PC-3 (cell line): Measurements from ENCODE around the gene OR3A1. TPM values are rescaled to one million over a fixed set of nuclear protein-coding genes. Genes with fewer than 3 reads are reported as not detected.
A peak's percentile ranks its signal among the peaks of the same experiment; 100 is the strongest.
"Not testable (repeated sequence)": the region's sequence is repeated elsewhere in the genome, so short reads cannot be mapped to it uniquely, and the experiment has no call there.

ENCODE experiments used
- ATAC-seq: fragments of 200-7000 bp; cut with Tn5 transposase; 2 replicates; pipeline ENCODE4 v1.9.1; 2020; ENCODE audit warnings: mild to moderate bottlenecking, moderate library complexity
- Bru-seq: library from RNA; stranded (reverse); fragments of 400-500 nt; gene quantifications from one replicate; lab custom pipeline; 2021; lab: Mats Ljungman, UMichigan
- BruChase-seq, 2 experiments: library from RNA; stranded (reverse); fragments of 400-500 nt; gene quantifications; one replicate each; lab custom pipeline; 2021; lab: Mats Ljungman, UMichigan
- BruUV-seq: library from RNA; stranded (reverse); fragments of 400-500 nt; replicated peaks from 2 replicates; lab custom pipeline; 2021; lab: Mats Ljungman, UMichigan
- CTCF ChIA-PET: fragments of 300-600 bp; sonication (Branson Sonifier 250); formaldehyde crosslinking; loops from one replicate; lab custom pipeline; 2022; ENCODE audit warnings: antibody characterized with exemption; lab: Charles Lee
- POLR2A ChIA-PET: fragments of 300-600 bp; sonication (Branson Sonifier 250); formaldehyde crosslinking; loops from one replicate; lab custom pipeline; 2022; ENCODE audit warnings: antibody characterized with exemption; ENCODE audit not compliant: unreplicated experiment; lab: Charles Lee
- DNase-seq: peaks from one replicate; pipeline ENCODE4 v3.0.0-alpha.2; 2015
- H2AFZ ChIP-seq: fragments of 300-600 bp; sonication (generic); 2 replicates; pipeline ENCODE4 v1.6.0; 2016; ENCODE audit warnings: antibody characterized with exemption, low read length
- H3F3A ChIP-seq: fragments of 300-600 bp; sonication (generic); one replicate; pipeline ENCODE4 v1.6.0; 2017; ENCODE audit warnings: antibody characterized with exemption, low read length, control low read depth, mild to moderate bottlenecking; ENCODE audit not compliant: unreplicated experiment
- H3K27ac ChIP-seq: fragments of 300-600 bp; sonication (generic); 2 replicates; pipeline ENCODE4 v1.5.1; 2016; ENCODE audit warnings: mild to moderate bottlenecking, low read length
- H3K27me3 ChIP-seq: fragments of 300-600 bp; sonication (generic); 2 replicates; pipeline ENCODE4 v1.6.1; 2016; ENCODE audit warnings: low read length, mixed read lengths
- H3K36me3 ChIP-seq: fragments of 300-600 bp; sonication (generic); 2 replicates; pipeline ENCODE4 v1.6.1; 2016; ENCODE audit warnings: low read depth, mixed run types, low read length, mixed read lengths
- H3K4me1 ChIP-seq: fragments of 300-600 bp; sonication (generic); 2 replicates; pipeline ENCODE4 v1.5.1; 2016; ENCODE audit warnings: low read length; ENCODE audit not compliant: insufficient read depth
- H3K4me2 ChIP-seq: fragments of 300-600 bp; sonication (generic); 2 replicates; pipeline ENCODE4 v1.6.0; 2016; ENCODE audit warnings: low read length
- H3K4me3 ChIP-seq: fragments of 300-600 bp; sonication (generic); 2 replicates; pipeline ENCODE4 v1.5.1; 2016; ENCODE audit warnings: mild to moderate bottlenecking, low read length, mixed read lengths
- H3K79me2 ChIP-seq: fragments of 300-600 bp; sonication (generic); 2 replicates; pipeline ENCODE4 v1.6.1; 2017; ENCODE audit warnings: low read length, mixed read lengths
- H3K9ac ChIP-seq: fragments of 300-600 bp; sonication (generic); 2 replicates; pipeline ENCODE4 v1.6.0; 2016; ENCODE audit warnings: mild to moderate bottlenecking, low read length
- H3K9me2 ChIP-seq: fragments of 300-600 bp; sonication (generic); replicated peaks from 2 replicates; pipeline ENCODE4 v1.6.1; 2016; ENCODE audit warnings: mixed run types, low read length, mixed read lengths
- H3K9me3 ChIP-seq: fragments of 300-600 bp; sonication (generic); 2 replicates; pipeline ENCODE4 v1.6.1; 2016; ENCODE audit warnings: low read length, mixed read lengths
- H4K20me1 ChIP-seq: fragments of 300-600 bp; sonication (generic); 2 replicates; pipeline ENCODE4 v1.6.1; 2016; ENCODE audit warnings: low read length, mixed read lengths
- EZH2 ChIP-seq: fragments of 300-600 bp; sonication (generic); IDR thresholded peaks from one replicate; pipeline ENCODE4 v1.6.1; 2017; ENCODE audit warnings: antibody characterized with exemption, mild to moderate bottlenecking, low read length; ENCODE audit not compliant: unreplicated experiment
- EZH2phosphoT487 ChIP-seq: fragments of 300-600 bp; sonication (generic); IDR thresholded peaks from 2 replicates; pipeline ENCODE4 v1.6.1; 2018; ENCODE audit warnings: mild to moderate bottlenecking, antibody characterized with exemption, low read length, borderline replicate concordance
- intact Hi-C: fragments of 100-400 bp; cut with micrococcal nuclease; formaldehyde crosslinking; loops from 2 replicates; pipeline ENCODE4 v1.9.0; 2023
- long read RNA-seq: library from polyadenylated mRNA; unstranded; transcript quantifications from one replicate; pipeline ENCODE4 v2.0.0, GENCODE V29; 2021; ENCODE audit not compliant: unreplicated experiment
- total RNA-seq: library from RNA; depleted of rRNA; stranded (reverse); fragments of >200 nt; gene quantifications from 2 replicates; pipeline ENCODE4 v1.2.3, GENCODE V29; 2014; rRNA removed
- TF ChIP-seq, protein P1 (sequence below): fragments of 300-600 bp; sonication (generic); conservative IDR thresholded peaks from 2 replicates; pipeline ENCODE4 v1.5.1; 2017; ENCODE audit warnings: antibody characterized with exemption, low read depth, mild to moderate bottlenecking, low read length

Gene OR3A1, protein sequence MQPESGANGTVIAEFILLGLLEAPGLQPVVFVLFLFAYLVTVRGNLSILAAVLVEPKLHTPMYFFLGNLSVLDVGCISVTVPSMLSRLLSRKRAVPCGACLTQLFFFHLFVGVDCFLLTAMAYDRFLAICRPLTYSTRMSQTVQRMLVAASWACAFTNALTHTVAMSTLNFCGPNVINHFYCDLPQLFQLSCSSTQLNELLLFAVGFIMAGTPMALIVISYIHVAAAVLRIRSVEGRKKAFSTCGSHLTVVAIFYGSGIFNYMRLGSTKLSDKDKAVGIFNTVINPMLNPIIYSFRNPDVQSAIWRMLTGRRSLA
- total RNA-seq (not detected in 2 replicates), Bru-seq, nascent RNA (not detected), BruChase-seq, experiment 1, labeled RNA remaining after a 6-hour chase (not detected), BruChase-seq, experiment 2, labeled RNA remaining after a 2-hour chase (not detected)
- long read RNA-seq, result 0 reads

DNA sequence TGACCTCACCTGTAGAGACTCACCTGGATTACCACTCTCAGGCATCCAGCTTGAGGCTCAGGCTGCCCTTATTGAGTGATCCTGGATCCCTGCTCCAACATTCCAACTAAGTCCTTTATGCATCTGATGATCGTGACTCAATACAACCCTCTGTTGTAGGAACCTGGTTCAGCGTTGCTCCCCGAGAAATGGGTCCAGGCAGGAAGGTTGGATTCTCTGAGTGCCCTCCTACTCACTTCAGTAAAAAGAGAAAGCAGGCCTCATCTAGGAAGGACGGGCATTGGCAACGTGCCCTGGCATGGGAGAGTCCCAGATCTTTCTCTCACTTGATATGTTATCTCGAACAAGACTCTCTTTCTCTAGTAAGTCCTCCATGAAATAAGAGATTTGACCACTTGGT is at the start of gene OR3A1:
Gene OR3A1 (minus strand): TSS at position 101 of the 400 bp plus-strand sequence. CDS start 5,778 bp downstream, outside the sequence.
- ChIA-PET CTCF (no interaction called here), POLR2A (no interaction called here)
- H3F3A ChIP-seq, result no peaks in the 10 kb centered on the region
- H3K27ac ChIP-seq, result no peak within 1 kb of the TSS
- DNase-seq (no peak), ATAC-seq (no peak)
- no peaks in the 10 kb centered on the region for H3K79me2 ChIP-seq
- no peak within 1 kb of the TSS for H2AFZ ChIP-seq
- no peak within 1 kb of the TSS for H3K4me2 ChIP-seq
- intact Hi-C loops, result no loop called here
- no peaks in the 10 kb centered on the region for H3K9me3 ChIP-seq
- H3K9ac ChIP-seq, result no peak within 1 kb of the TSS
- H4K20me1 ChIP-seq, result no peaks in the 10 kb centered on the region
- no peaks in the 10 kb centered on the region for H3K36me3 ChIP-seq
- H3K27me3 ChIP-seq, result peaks cover 33% of the 10 kb centered on the region
- H3K4me1 ChIP-seq, result no peaks in the 10 kb centered on the region
- H3K9me2 ChIP-seq, result no peaks in the 10 kb centered on the region
- no peak within 1 kb of the TSS for H3K4me3 ChIP-seq
- no TSS peak for BruUV-seq
- TF ChIP-seq, protein P1, sequence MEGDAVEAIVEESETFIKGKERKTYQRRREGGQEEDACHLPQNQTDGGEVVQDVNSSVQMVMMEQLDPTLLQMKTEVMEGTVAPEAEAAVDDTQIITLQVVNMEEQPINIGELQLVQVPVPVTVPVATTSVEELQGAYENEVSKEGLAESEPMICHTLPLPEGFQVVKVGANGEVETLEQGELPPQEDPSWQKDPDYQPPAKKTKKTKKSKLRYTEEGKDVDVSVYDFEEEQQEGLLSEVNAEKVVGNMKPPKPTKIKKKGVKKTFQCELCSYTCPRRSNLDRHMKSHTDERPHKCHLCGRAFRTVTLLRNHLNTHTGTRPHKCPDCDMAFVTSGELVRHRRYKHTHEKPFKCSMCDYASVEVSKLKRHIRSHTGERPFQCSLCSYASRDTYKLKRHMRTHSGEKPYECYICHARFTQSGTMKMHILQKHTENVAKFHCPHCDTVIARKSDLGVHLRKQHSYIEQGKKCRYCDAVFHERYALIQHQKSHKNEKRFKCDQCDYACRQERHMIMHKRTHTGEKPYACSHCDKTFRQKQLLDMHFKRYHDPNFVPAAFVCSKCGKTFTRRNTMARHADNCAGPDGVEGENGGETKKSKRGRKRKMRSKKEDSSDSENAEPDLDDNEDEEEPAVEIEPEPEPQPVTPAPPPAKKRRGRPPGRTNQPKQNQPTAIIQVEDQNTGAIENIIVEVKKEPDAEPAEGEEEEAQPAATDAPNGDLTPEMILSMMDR, result no peak
- TF ChIP-seq EZH2 (no peak), EZH2phosphoT487 (no peak)

DNA sequence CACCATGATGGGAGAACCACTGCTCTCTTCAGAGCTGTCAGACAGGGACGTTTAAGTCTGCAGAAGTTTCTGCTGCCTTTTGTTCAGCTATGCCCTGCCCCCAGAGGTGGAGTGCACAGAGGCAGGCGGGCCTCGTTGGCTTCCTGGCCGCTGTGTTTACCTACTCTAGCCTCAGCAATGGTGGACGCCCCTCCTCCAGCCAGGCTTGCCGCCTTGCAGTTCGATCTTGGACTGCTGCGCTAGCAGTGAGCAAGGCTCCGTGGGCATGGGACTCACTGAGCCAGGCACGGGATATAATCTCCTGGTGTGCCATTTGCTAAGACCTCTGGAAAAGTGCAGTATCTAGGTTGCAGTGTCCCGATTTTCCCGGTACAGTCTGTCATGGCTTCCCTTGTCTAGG is 44.6 kb upstream of the OR3A1 start:
- H2AFZ ChIP-seq, H3F3A ChIP-seq, BruUV-seq, POLR2A ChIA-PET, H3K79me2 ChIP-seq, H3K36me3 ChIP-seq, intact Hi-C loops, H3K27ac ChIP-seq, H3K4me1 ChIP-seq, H3K9me3 ChIP-seq, CTCF ChIA-PET, H3K4me2 ChIP-seq, ATAC-seq, DNase-seq, H3K4me3 ChIP-seq, H3K9ac ChIP-seq, H3K9me2 ChIP-seq, H4K20me1 ChIP-seq: not testable (repeated sequence)
- H3K27me3 ChIP-seq, result peaks cover 14% of the 10 kb centered on the region

DNA sequence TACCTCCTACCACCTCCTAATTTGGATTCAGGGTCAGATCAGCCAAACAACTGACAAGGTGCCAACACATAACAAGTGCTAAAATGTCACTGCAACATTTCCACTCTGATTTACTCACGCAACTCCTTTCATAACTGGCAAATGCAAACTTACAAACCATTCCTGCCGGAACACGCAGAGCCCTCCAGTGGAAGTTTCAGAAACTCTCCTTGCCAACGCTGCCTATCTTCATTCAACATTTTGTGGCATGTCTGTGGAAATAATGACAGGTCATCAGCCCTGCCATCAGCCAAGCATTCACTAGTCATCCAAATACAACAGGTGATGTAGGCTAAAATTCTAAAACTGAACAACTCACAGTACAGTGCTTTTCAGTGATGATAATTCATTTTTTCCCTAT is 37.7 kb upstream of the OR3A1 start:
- no peak overlapping the region for H3K9ac ChIP-seq
- ChIA-PET CTCF (no interaction called here), POLR2A (no interaction called here)
- DNase-seq (peak; percentile 47), ATAC-seq (no peak)
- H3K36me3 ChIP-seq, result no peaks in the 10 kb centered on the region
- no peaks in the 10 kb centered on the region for H3K9me2 ChIP-seq
- intact Hi-C loops, result loop anchor here (5.0 kb wide), 1 partner anchor 289 kb away; no protein-coding TSS in a partner anchor
- no TSS peak for BruUV-seq
- H2AFZ ChIP-seq, result no peak overlapping the region
- peaks cover 7% of the 10 kb centered on the region; the same call in 1 of the 2 replicates for H3K27me3 ChIP-seq
- no peaks in the 10 kb centered on the region for H3K4me1 ChIP-seq
- no peak for TF ChIP-seq EZH2
- TF ChIP-seq, protein P1, result peak; percentile 53
- TF ChIP-seq EZH2phosphoT487, result no peak
- H3K79me2 ChIP-seq, result no peaks in the 10 kb centered on the region
- H3F3A ChIP-seq, result no peaks in the 10 kb centered on the region
- H3K4me3 ChIP-seq, result no peak overlapping the region
- no peaks in the 10 kb centered on the region for H3K9me3 ChIP-seq
- H4K20me1 ChIP-seq, result no peaks in the 10 kb centered on the region
- H3K4me2 ChIP-seq, result no peak overlapping the region
- H3K27ac ChIP-seq, result no peak overlapping the region
